GM19099 (cell line): Measurements from ENCODE around the gene MIGA2.
A peak's percentile ranks its signal among the peaks of the same experiment; 100 is the strongest.

ENCODE experiments used
- POLR2A ChIP-seq: IDR thresholded peaks from 3 replicates; pipeline ENCODE4 v1.6.1; 2011; ENCODE audit warnings: low read depth; ENCODE audit not compliant: insufficient read length; ENCODE audit errors: extremely low read depth

MIGA2 gene

GRCh38 chr9:129040113-129040643, 3.8 kb downstream of the MIGA2 start:
- no peak for TF ChIP-seq POLR2A

GRCh38 chr9:129042016-129042415, 5.6 kb downstream of the MIGA2 start:
- TF ChIP-seq POLR2A, result no peak

DNA sequence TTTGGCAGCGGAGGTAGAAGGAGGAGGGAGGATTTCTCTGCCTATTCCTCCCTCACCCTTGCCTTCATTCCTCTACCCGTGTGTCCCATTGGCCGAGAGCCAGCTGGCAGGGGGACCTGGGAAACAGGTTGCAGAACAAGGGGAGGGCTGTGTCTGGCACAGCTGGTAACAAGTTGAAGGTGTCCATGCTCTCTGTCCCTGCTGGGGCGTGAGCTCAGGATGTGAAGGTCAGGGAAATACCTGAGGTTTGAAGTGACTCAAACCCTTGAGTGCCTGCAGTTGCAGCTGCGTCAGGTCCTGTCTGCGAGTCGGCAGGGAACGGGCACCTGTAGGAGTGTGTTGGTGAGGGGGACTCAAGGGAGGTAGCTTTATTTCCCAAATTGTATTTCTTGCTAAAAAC, 16.2 kb downstream of the MIGA2 start:
- TF ChIP-seq POLR2A, result no peak

- no peak for TF ChIP-seq POLR2A
These were observed 16.6 kb downstream of the MIGA2 start for GRCh38 chr9:129053020-129053419.

- TF ChIP-seq POLR2A, result no peak
These were observed 17.9 kb downstream of the MIGA2 start for GRCh38 chr9:129054163-129054851.

DNA sequence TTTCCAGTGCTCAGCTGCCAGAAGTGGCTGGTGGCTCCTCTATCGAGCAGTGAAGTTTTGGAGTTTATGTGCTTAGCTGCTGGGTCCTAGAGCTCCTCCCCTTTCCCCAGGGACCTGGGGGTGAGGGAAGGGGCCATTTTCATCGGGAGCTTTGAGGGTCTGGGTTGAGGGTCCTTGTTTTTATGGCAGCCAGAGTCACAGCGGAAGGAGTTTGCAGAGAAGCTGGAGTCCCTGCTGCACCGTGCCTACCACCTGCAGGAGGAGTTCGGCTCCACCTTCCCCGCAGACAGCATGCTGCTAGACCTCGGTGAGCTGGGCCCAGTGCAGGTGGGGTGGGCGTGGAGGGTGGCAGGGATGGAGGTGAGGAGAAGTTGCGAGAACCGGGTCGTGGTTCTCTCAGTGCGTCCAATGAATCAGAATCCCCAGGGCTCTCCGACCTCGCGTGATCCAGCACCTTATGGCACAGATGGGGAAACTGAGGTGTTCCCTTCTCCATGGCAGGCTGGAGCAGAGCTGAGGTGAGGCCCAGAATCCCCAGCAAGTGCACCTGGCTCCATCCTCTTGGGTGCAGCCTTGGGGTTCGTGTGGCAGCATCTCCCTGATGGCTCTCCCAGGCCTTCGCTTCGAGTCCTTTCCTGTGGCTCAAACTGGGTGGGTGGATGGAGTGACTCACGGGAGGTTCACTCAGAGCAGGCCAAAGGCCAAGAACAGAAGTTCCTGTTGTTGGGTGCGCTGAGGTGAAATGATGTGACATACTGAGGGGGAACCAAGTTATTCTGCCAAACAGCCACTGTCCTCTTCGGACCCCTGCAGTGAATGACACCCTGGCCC, 22.8 kb downstream of the MIGA2 start:
- no peak for TF ChIP-seq POLR2A

DNA sequence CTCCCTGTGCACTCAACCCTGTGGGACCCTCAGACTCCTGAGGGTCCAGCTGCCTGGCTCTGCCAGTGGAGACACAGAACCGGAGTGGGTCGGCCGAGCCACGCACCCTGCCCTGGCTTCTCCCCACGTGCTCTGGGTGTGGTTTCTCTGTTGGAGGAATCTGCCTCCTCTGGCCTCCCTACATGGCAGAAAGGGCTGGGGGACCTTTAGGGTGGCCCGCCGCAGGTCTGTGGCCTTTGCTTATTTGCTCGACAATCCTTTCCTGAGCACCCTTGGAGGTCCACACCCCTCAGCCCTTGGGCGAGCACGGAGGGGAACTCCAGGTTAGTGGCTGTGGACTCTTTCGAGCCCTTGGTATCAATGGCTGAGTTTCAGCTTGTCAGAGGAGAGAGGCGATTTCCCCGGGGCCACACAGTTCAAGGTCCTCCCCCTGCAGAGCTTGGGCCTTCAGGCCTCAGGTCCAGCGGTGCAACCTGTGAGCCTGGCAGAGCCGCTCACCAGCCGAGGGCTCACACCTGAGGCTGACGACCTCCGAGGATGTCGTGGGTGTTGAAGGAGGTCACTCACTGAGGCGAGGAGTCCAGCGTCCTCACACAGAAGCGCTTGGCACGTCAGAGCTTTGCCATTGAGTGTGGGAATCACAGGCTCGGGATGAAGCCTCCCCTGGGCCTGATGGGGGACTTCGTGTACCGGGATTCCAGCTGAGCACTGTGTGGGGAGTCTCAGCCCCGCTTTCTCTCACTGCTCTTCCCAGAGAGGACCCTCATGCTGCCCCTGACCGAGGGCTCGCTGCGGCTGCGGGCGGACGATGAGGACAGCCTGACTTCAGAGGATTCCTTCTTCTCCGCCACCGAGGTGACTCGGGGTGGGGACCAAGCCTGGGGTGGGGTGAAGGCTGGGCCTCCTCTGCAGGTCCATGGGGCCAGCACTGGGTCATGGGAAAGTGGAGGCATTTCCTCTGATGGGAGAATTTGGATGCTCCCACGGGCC, 23.7 kb downstream of the MIGA2 start:
- TF ChIP-seq POLR2A, result no peak

- TF ChIP-seq POLR2A, result no peak
These were observed 24.6 kb downstream of the MIGA2 start for GRCh38 chr9:129060991-129061390.

DNA sequence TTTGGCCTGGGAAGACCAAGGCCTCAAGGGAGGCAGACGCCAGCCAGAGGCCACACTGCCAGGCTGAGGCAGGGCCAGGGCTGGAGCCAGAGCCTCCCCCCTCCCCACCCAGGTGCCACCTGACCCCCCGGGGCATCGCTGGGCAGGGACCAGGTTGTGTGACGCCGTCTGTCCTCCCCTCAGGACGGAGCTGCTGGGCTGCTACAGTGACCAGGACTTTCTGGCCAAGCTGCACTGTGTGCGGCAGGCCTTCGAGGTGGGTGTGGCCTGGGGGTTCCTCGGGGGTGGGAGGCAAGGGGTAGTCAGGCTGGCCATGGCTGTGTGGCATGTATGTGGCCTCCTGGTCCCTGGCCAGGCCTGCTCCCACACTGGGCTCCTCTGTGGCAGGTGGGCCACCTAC, 26.6 kb downstream of the MIGA2 start:
- no peak for TF ChIP-seq POLR2A

GRCh38 chr9:129064499-129064908, 28.1 kb downstream of the MIGA2 start:
- TF ChIP-seq POLR2A, result no peak

GRCh38 chr9:129068110-129068509, 31.7 kb downstream of the MIGA2 start:
- TF ChIP-seq POLR2A, result no peak

GRCh38 chr9:129068990-129069861, 32.8 kb downstream of the MIGA2 start:
- peak; percentile 42 for TF ChIP-seq POLR2A

DNA sequence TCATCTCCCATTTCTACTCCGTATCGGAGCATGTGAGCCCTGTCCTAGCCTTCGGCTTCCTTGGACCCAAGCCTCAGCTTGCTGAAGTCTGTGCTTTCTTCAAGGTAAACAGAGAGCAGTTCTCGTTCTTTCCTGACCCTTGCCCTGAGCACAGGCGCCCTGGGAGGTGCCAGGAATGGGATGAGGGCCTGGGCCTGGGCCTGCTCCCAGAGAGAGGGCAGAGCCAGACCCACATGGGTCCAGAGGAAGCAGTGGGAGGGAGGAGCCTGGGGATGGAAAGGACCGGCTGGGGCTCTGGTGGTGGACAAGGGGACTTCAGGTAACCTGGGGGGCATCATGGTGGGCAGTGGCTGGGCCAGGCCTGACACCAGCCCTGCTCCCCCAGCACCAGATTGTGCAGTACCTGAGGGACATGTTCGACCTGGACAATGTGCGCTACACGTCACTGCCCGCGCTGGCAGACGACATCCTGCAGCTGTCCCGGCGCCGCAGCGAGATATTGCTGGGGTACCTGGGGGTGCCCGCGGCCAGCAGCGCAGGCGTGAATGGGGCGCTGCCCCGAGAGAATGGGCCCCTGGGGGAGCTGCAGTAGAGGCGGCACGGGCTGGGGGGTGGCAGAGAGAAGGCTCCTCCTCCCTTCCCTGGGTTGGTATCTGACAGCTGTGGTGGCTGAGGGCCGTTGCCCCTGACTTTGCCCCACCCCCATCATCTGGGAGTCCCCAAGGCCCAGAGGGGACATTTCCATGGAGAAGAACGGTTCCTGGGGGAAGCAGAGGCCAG, 33.6 kb downstream of the MIGA2 start:
- no peak for TF ChIP-seq POLR2A
